Stimulated activated CD4-positive, alpha-beta T cell treated with anti-CD3 and anti-CD28 coated beads, Interleukin-12 subunit alpha, Interleukin-12 subunit beta, amount 100 ng/mL, for 4 hours (primary cell): Measurements from ENCODE around the gene FOXQ1.

Experiments
- DNase-seq: peaks from one replicate; pipeline ENCODE4 v3.0.0-alpha.2; 2020

The FOXQ1 gene

GRCh38 chr6:1311400-1312202 lies at the start of gene FOXQ1:
Gene FOXQ1 (plus strand): TSS chr6:1312098. CDS start chr6:1312705, 607 bp downstream.
- DNase-seq = no peak

GRCh38 chr6:1262704-1263038 lies 49.2 kb upstream of the FOXQ1 start:
- DNase-seq = no peak

- DNase-seq = no peak
These were observed 48.7 kb upstream of the FOXQ1 start for GRCh38 chr6:1263039-1263849.

GRCh38 chr6:1263850-1264377 lies 48.0 kb upstream of the FOXQ1 start:
- no peak for DNase-seq

GRCh38 chr6:1264619-1265445 lies 47.1 kb upstream of the FOXQ1 start:
- no peak for DNase-seq

- no peak for DNase-seq
These were observed 45.2 kb upstream of the FOXQ1 start for GRCh38 chr6:1266686-1267056.

GRCh38 chr6:1267057-1267732 lies 44.7 kb upstream of the FOXQ1 start:
- no peak for DNase-seq

GRCh38 chr6:1267790-1268762 lies 43.8 kb upstream of the FOXQ1 start:
- DNase-seq = no peak

GRCh38 chr6:1271071-1271763 lies 40.7 kb upstream of the FOXQ1 start:
- no peak for DNase-seq

- no peak for DNase-seq
These were observed 33.7 kb upstream of the FOXQ1 start for GRCh38 chr6:1278061-1278720.

GRCh38 chr6:1279065-1279464 lies 32.8 kb upstream of the FOXQ1 start:
- DNase-seq = no peak

GRCh38 chr6:1280666-1281300 lies 31.1 kb upstream of the FOXQ1 start:
- no peak for DNase-seq

- DNase-seq = no peak
These were observed 30.2 kb upstream of the FOXQ1 start for GRCh38 chr6:1281746-1282145.

GRCh38 chr6:1283501-1283900 lies 28.4 kb upstream of the FOXQ1 start:
- DNase-seq = no peak

GRCh38 chr6:1285556-1285955 lies 26.3 kb upstream of the FOXQ1 start:
- DNase-seq = no peak

- no peak for DNase-seq
These were observed 25.9 kb upstream of the FOXQ1 start for GRCh38 chr6:1285956-1286355.

- DNase-seq = no peak
These were observed 24.8 kb upstream of the FOXQ1 start for GRCh38 chr6:1287103-1287591.

- no peak for DNase-seq
These were observed 21.8 kb upstream of the FOXQ1 start for GRCh38 chr6:1290086-1290485.

GRCh38 chr6:1290805-1291204 lies 21.1 kb upstream of the FOXQ1 start:
- DNase-seq = no peak
